Loucy (cell line): ENCODE results near the gene NARS2.

Experiments
- CTCF ChIP-seq: fragments of 200-600 bp; sonication (generic); conservative IDR thresholded peaks from 2 replicates; pipeline ENCODE4 v1.5.1; 2014; ENCODE audit warnings: mild to moderate bottlenecking, antibody characterized with exemption, low read length
- EZH2phosphoT487 ChIP-seq: fragments of 200-600 bp; IDR thresholded peaks from 2 replicates; pipeline ENCODE4 v1.6.1; 2018; ENCODE audit warnings: antibody characterized with exemption, mild to moderate bottlenecking, moderate library complexity, borderline replicate concordance

GRCh38 chr11:78510025-78510596 lies 64.6 kb downstream of the NARS2 start:
- TF ChIP-seq CTCF (no peak), EZH2phosphoT487 (no peak)
